ENCODE results near the gene CRELD2.
A peak's percentile ranks its signal among the peaks of the same experiment; 100 is the strongest.

Gene CRELD2

GRCh38 chr22:49965091-49966040 lies 46.9 kb downstream of the CRELD2 start:
- H3K9ac ChIP-seq (ENCODE audit: low read depth, low read length): no peak overlapping the region
- peaks cover 18% of the 10 kb centered on the region; the same call in 1 of the 2 replicates for H3K36me3 ChIP-seq (ENCODE audit: insufficient read depth, low read depth, low read length)
- no peak overlapping the region for H3K4me3 ChIP-seq (ENCODE audit: low read length)
- H3K9me3 ChIP-seq (ENCODE audit: insufficient read depth, low read depth, low read length): no peaks in the 10 kb centered on the region
- H3K27me3 ChIP-seq (ENCODE audit: insufficient read depth, low read length): peaks cover 11% of the 10 kb centered on the region
- peaks cover under 1% of the 10 kb centered on the region for H3K4me1 ChIP-seq (ENCODE audit: insufficient read depth, low read length)
- no peak overlapping the region for H3K27ac ChIP-seq (ENCODE audit: low read length)

GRCh38 chr22:49966041-49966773 lies 47.8 kb downstream of the CRELD2 start:
- no peak overlapping the region for H3K27ac ChIP-seq (ENCODE audit: low read length)
- peaks cover 3% of the 10 kb centered on the region for H3K4me1 ChIP-seq (ENCODE audit: insufficient read depth, low read length)
- H3K4me3 ChIP-seq (ENCODE audit: low read length): no peak overlapping the region
- H3K36me3 ChIP-seq (ENCODE audit: insufficient read depth, low read depth, low read length): peaks cover 18% of the 10 kb centered on the region; the same call in 1 of the 2 replicates
- H3K27me3 ChIP-seq (ENCODE audit: insufficient read depth, low read length): peaks cover 19% of the 10 kb centered on the region
- no peak overlapping the region for H3K9ac ChIP-seq (ENCODE audit: low read depth, low read length)
- no peaks in the 10 kb centered on the region for H3K9me3 ChIP-seq (ENCODE audit: insufficient read depth, low read depth, low read length)

GRCh38 chr22:49966774-49967705 lies 48.6 kb downstream of the CRELD2 start:
- no peak overlapping the region for H3K9ac ChIP-seq (ENCODE audit: low read depth, low read length)
- H3K4me3 ChIP-seq (ENCODE audit: low read length): no peak overlapping the region
- H3K4me1 ChIP-seq (ENCODE audit: insufficient read depth, low read length): peaks cover 3% of the 10 kb centered on the region
- H3K27me3 ChIP-seq (ENCODE audit: insufficient read depth, low read length): peaks cover 21% of the 10 kb centered on the region
- peaks cover 18% of the 10 kb centered on the region; the same call in 1 of the 2 replicates for H3K36me3 ChIP-seq (ENCODE audit: insufficient read depth, low read depth, low read length)
- H3K9me3 ChIP-seq (ENCODE audit: insufficient read depth, low read depth, low read length): no peaks in the 10 kb centered on the region
- no peak overlapping the region for H3K27ac ChIP-seq (ENCODE audit: low read length)

- Histone ChIP-seq H3K36me3 (ENCODE audit: insufficient read depth, low read depth, low read length) (peaks cover 14% of the 10 kb centered on the region; the same call in 1 of the 2 replicates), H3K27ac (ENCODE audit: low read length) (no peak overlapping the region), H3K9me3 (ENCODE audit: insufficient read depth, low read depth, low read length) (no peaks in the 10 kb centered on the region), H3K4me1 (ENCODE audit: insufficient read depth, low read length) (peaks cover 3% of the 10 kb centered on the region), H3K27me3 (ENCODE audit: insufficient read depth, low read length) (peaks cover 28% of the 10 kb centered on the region), H3K4me3 (ENCODE audit: low read length) (no peak overlapping the region), H3K9ac (ENCODE audit: low read depth, low read length) (no peak overlapping the region)
These were observed 49.3 kb downstream of the CRELD2 start for GRCh38 chr22:49967706-49968208.

GRCh38 chr22:49968313-49968830 lies 49.9 kb downstream of the CRELD2 start:
- peaks cover 34% of the 10 kb centered on the region for H3K27me3 ChIP-seq (ENCODE audit: insufficient read depth, low read length)
- H3K36me3 ChIP-seq (ENCODE audit: insufficient read depth, low read depth, low read length): peaks cover 8% of the 10 kb centered on the region; the same call in 1 of the 2 replicates
- H3K4me1 ChIP-seq (ENCODE audit: insufficient read depth, low read length): peaks cover 3% of the 10 kb centered on the region; the same call in 1 of the 2 replicates
- H3K27ac ChIP-seq (ENCODE audit: low read length): no peak overlapping the region
- no peaks in the 10 kb centered on the region for H3K9me3 ChIP-seq (ENCODE audit: insufficient read depth, low read depth, low read length)
- no peak overlapping the region for H3K4me3 ChIP-seq (ENCODE audit: low read length)
- no peak overlapping the region for H3K9ac ChIP-seq (ENCODE audit: low read depth, low read length)

- Histone ChIP-seq H3K9ac (ENCODE audit: low read depth, low read length) (no peak overlapping the region), H3K36me3 (ENCODE audit: insufficient read depth, low read depth, low read length) (0 out of 2 replicates have a peak, but pooled peaks cover 1% of the 10 kb centered on the region), H3K27ac (ENCODE audit: low read length) (no peak overlapping the region), H3K4me1 (ENCODE audit: insufficient read depth, low read length) (peaks cover 3% of the 10 kb centered on the region; the same call in 1 of the 2 replicates), H3K4me3 (ENCODE audit: low read length) (no peak overlapping the region), H3K9me3 (ENCODE audit: insufficient read depth, low read depth, low read length) (no peaks in the 10 kb centered on the region), H3K27me3 (ENCODE audit: insufficient read depth, low read length) (peaks cover 35% of the 10 kb centered on the region)
These were observed 50.6 kb downstream of the CRELD2 start for GRCh38 chr22:49968831-49969661.

- H3K4me1 ChIP-seq (ENCODE audit: insufficient read depth, low read length): peaks cover 3% of the 10 kb centered on the region; the same call in 1 of the 2 replicates
These were observed 51.5 kb downstream of the CRELD2 start for GRCh38 chr22:49969751-49970527.

GRCh38 chr22:49970528-49971231 lies 52.2 kb downstream of the CRELD2 start:
- H3K36me3 ChIP-seq (ENCODE audit: insufficient read depth, low read depth, low read length): no peaks in the 10 kb centered on the region
- peaks cover 35% of the 10 kb centered on the region for H3K27me3 ChIP-seq (ENCODE audit: insufficient read depth, low read length)
- H3K9ac ChIP-seq (ENCODE audit: low read depth, low read length): peak overlapping the region; percentile 16; the same call in 1 of the 2 replicates
- no peaks in the 10 kb centered on the region for H3K9me3 ChIP-seq (ENCODE audit: insufficient read depth, low read depth, low read length)
- H3K4me1 ChIP-seq (ENCODE audit: insufficient read depth, low read length): peaks cover 3% of the 10 kb centered on the region; the same call in 1 of the 2 replicates
- H3K27ac ChIP-seq (ENCODE audit: low read length): no peak overlapping the region
- peak overlapping the region; percentile 54; the same call in 1 of the 2 replicates for H3K4me3 ChIP-seq (ENCODE audit: low read length)

More at GRCh38 chr22:49969751-49970527, 51.5 kb downstream of the CRELD2 start:
- Histone ChIP-seq H3K4me3 (ENCODE audit: low read length) (no peak overlapping the region), H3K9ac (ENCODE audit: low read depth, low read length) (no peak overlapping the region), H3K27ac (ENCODE audit: low read length) (no peak overlapping the region), H3K9me3 (ENCODE audit: insufficient read depth, low read depth, low read length) (no peaks in the 10 kb centered on the region), H3K36me3 (ENCODE audit: insufficient read depth, low read depth, low read length) (no peaks in the 10 kb centered on the region), H3K27me3 (ENCODE audit: insufficient read depth, low read length) (peaks cover 35% of the 10 kb centered on the region)
